Endothelial cell of hepatic sinusoid (primary cell): Measurements from ENCODE around the gene SLIT1.

Experiments
- in situ Hi-C: cut with HindIII; loops from 2 replicates; pipeline ENCODE4 v1.10.0; 2017; ENCODE audit warnings: low sequenced_read_pairs

SLIT1 gene

DNA sequence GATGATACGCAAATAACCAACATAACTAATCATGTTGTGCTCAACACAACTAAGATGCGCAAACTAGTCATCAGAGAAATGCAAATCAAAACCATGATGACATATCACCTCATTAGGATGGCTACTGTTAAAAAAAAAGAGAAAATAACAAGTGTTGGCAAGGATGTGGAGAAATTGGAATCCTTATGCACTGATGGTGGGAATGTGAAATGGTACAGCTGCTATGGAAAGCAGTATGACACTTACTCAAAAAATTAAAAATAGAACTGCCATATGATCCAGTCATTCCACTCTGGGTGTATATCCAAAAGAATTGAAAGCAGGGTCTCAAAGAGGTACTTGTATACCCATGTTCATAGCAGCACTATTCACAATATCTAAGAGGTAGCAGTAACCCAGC lies 42.9 kb downstream of the SLIT1 start:
- in situ Hi-C loops, result loop anchor here (5.0 kb wide), 1 partner anchor 51 kb away; no protein-coding TSS in a partner anchor

DNA sequence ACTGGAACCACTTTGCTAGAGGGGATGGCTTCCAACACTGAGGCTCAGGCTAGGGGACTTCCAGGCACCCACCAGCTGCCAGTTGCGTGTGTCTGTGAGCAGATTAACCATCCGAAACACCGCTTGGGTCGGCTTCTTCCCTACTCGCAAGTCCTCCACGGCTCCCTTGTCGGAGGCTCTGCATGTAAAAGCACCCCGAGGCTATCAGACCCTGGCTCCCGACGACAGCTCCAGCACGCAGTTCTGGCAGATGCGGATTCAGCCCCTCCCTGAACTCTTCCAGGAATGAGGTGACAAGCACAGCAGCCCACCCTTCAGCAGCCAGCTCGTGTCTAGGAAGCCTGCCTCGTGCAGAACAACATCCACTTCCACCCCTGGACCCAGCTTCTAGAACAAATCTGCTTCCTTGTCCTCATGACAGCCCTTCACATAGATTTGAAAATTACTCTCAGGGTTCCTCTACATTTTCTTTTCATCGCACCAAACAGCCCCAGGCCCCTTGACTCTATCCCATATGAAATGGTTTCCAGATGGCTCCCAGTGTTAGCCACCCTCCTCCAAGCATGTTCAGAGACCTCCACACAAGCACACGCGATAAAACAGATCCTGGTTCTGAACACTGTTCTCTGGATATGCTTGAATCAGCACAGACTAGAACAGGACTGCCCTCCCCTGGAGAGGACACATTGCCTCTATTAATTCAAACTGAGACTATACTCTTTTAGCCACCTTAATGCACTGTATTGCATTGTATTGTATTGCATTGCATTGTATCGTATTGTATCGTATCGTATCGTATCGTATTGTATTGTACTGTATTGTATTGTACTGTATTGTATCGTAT lies 44.6 kb downstream of the SLIT1 start:
- in situ Hi-C loops, result loop anchor here (5.0 kb wide), 1 partner anchor 49 kb away; no protein-coding TSS in a partner anchor

DNA sequence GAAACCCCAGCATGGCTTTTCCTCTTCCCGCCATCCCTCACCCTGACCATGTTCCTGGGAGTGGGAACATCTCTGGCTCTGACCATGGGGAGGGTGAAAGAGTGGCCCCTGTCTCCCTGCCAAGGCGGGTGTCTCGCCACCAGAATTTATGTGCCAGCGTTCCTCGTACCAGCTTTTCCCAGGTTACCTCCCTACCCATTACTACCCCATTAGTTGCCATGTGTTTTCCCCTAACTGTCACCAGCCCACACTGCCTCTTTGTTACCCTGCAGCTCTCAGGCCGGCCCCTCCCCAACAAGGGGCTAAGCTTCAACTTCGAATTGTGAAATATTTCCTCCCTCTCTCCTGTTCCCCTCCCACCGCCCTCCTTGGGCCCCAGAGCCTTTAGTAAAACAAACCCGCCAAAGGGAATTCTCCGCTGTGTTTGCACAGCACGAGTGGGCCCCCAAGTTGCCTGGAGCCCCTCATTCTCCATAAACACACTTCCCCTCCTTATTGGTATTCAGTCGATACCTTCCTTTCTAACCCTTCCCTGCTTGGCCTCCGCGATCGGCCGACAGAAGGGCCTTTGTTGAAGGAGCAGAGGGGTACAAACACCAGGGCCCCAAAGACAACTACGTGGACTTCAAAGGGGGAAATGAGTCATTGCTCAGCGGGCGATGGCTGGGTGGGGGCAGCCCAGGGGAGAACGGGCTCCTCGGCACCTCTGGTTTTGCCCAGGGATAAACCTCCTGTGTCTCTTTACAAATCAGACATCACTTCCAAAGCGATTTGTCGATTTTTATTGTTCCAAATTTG lies 45.5 kb downstream of the SLIT1 start:
- in situ Hi-C loops, result loop anchor here (5.0 kb wide), 1 partner anchor 48 kb away; no protein-coding TSS in a partner anchor

DNA sequence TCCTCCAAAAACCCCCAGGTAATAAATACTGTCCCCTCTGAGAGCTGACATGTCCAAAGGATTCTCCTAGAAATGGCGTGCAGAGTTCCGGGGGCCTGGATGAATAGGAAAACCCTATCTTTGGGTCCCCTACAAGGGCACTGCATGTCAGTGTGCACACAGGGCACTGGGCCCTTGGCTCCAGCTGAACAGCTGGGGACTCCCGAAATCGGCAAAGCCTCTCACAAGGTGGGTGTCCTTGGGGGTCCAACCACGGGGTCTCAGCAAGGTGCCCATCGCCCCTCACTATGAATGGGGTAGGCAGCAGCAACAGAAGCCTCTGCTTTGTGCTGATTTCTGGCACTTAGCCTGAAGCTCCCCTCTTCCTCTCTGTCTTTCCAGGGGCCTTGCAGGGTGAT lies 46.1 kb downstream of the SLIT1 start:
- in situ Hi-C loops, result loop anchor here (5.0 kb wide), 1 partner anchor 47 kb away; no protein-coding TSS in a partner anchor

DNA sequence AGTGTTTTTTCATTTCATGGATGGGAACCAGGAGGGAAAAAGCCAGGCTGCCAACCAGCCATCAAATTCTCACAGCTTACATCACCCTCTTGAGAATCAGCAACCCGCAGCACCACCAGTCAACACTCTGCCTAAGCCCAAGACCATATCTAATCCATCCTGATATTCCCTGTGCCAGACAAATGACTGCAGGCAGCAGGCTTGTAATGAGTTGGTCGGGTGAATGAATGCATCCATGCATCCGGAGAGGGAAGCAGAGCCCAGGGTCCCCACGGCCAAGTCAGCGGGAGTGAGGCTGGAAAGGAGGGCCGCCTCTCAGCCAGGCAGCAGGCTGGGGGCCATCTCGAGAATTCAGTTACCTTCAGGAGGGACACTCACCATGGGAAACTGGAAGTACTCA lies 46.9 kb downstream of the SLIT1 start:
- in situ Hi-C loops, result no loop called here

DNA sequence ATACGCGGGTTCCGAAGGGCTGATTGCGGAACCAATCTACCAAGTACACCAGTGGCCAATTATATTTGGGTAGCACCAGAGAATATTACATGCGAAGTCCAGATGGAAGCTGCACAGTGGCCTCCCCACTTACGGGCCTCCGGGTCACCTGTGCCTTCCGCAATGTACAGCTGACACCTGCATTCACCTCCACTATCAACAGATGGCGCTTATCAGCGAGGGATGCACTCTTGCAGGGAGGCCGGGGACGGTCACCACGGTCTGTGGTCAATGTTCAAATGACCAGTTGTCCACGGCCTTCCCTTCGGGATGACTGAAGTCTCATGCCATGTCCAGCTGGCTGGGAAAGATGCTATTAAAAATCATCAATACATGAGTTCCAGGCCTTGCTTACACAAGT lies 47.6 kb downstream of the SLIT1 start:
- in situ Hi-C loops, result no loop called here

DNA sequence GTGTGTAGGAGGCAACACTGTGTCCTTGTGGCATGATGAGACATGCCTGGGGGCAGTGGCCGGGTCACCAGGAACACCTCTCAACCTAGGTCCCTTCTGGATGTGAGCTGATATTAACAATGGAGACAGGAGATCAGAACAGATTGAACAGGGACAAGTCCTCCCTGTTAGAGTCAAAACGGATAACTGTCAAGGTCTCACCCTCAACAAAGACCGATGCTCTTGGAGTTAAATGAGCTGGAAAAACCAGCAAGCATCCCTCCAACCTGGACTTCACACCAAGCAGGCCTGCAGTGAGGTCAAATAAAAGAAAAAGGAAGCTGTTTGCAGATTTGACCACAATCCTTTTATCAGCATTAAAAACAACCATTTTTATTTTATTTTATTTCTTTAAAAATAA lies 49.0 kb downstream of the SLIT1 start:
- in situ Hi-C loops, result no loop called here

DNA sequence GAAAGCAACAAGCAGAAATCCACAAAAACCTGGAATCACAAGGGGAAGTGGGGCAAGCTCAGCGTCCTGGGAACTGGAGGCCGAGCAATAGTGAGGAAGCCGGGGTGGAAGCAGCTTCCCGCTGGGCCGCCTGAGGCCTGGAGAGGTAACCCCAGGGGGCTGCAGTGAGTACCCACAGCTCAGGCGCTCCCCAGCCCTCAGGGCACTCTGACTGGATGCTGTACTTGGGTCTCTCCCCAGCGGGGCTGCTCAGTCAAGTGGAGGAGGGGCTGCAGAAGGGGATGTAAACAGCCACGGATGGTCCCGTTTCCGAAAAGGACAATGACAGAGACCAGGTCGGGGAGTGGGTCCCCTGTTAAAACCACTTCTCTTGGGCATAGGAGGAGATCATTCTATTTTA lies 50.3 kb downstream of the SLIT1 start:
- in situ Hi-C loops, result no loop called here

DNA sequence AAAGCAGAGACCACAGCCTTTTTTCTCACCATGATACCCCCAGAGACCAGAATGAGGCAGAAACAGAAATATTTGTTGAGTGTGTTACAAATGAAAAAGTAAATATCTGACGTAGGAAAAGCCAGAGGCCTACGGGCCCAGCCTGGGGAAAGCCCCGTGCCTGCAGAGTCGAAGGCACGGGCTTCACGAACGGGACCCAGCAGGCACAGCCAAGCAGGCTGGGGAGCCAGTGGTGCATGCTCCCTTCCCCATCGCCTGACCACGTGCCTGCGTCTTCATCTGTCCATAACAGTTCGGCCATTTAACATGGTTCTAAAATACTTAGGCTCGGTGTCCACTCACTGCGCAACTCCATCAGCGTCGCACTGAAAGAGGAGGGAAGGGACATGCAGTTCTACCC lies 50.8 kb downstream of the SLIT1 start:
- in situ Hi-C loops, result no loop called here

DNA sequence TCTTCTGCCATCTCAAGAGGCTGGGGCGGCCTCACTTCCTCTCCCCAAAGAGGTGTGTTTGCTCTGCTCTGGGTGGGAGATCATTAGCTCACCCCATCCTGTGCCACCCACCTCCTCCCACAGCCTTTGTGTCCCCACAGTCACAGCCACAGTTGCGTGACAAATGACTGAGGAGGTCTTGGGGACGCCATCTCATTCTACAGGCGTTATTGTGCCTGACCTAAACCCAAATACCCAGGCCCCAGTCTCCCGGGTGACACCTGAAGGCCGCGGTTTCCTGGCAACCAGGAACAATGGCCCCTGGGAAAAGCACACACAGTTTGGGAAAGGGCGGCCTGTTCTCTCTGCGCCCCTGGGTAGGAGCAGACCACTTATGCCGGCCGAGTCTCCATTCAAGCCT lies 51.6 kb downstream of the SLIT1 start:
- in situ Hi-C loops, result no loop called here

DNA sequence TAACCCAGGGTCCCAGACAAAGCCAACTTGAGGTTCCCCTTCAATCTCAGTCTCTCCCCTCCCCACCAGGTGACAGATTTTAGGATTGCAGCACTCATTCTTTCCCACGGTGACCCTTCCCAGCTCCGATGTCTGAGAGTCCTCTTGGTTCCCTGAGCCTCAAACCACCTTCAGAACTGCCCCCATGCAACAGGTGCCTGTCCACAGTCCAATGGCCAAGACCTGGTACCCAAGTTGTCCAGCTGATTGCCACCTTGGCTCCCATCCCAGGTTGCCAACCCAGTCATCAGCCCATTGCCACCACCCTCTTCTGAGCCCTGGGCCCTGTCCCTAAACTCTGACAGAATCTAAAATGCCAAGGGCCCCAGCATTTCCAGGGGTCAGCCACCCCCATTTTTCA lies 53.5 kb downstream of the SLIT1 start:
- in situ Hi-C loops, result no loop called here

DNA sequence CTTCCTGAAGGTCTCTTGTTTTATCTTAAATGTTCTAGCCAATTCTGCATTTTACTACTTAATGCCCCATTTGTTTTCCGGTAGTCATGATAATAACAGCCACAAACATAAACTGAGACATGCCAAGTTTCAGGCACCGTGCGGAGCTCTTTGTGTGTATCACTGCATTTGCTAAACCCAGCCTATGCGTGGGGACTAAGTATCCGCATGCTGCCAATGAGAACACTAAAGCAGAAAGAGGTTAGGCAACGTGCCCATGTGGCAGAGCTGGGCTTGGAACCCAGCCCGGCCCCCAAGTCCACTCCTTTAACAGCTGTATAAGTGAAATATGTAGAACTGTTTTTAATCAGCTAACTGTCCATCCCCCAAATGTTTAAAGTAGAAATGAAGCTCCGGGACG lies 54.1 kb downstream of the SLIT1 start:
- in situ Hi-C loops, result no loop called here

DNA sequence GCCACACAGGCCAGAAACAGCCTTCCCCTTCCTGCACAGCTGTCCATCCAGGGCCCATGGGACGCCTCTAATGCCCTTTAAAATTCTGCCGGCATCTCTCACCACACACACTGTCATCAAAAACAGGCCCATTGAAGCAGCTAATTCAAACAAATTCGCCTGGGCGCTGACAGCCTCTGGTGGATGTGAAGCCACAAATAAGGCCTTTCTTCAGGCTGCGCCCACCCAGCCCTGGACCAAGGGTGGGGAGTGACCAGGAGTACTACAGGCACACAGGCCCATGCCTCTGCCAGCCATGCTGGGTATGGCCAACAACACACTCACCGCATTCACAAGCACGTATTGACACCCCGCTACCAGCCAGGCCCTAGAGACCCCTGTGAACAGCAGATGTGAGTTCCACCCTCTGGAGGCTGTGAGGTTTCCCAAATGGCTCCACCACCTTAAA lies 54.6 kb downstream of the SLIT1 start:
- in situ Hi-C loops, result no loop called here

DNA sequence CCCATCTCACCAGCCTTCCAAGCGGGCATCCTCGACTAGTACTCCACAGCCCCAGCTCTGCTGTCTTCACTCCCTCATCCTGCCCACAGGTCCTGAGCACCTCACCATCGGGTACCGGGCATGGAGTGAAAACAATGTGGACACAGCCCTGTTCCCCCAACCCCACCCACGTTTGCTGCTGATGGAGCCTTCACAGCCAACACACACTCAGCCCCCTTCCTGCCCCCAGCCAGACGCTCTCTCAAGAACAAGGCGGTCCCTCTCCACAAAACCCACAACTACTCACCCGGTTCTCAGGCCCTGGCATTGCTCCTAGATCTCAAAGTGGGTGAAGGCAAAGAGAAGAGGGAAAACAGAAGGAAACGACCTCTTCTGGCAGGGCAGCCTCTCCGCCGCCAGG lies 56.1 kb downstream of the SLIT1 start:
- in situ Hi-C loops, result no loop called here

DNA sequence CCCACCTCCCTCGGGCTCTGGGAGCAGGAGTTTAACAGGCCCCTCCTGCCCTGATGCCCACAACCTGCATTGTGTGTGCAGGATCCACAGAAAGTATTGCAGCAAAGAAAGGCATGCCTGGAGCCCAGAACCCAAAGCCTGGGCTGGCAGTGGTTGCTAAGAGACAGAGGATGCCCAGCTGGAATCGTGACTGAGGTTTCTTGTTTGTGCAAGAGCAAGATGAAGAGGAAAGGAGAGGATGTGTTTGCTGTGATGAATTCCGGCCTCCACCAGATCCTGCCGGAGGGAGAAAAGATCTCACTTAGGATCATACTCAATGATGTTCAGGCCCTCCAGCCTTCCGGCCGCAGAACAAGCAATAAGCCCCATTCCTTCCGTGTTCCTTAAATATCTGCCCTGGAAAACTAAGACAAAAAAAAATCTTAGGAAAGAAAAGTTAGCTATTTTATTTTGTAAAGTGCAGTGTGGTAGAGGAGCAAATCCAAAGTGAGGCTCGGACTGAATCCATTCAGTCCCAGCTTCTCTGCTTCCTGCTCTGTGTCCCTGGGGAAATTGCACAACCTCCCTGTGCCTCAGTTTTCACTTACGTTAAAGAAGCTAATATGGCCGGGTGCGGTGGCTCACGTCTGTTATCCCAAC lies 57.1 kb downstream of the SLIT1 start:
- in situ Hi-C loops, result no loop called here

DNA sequence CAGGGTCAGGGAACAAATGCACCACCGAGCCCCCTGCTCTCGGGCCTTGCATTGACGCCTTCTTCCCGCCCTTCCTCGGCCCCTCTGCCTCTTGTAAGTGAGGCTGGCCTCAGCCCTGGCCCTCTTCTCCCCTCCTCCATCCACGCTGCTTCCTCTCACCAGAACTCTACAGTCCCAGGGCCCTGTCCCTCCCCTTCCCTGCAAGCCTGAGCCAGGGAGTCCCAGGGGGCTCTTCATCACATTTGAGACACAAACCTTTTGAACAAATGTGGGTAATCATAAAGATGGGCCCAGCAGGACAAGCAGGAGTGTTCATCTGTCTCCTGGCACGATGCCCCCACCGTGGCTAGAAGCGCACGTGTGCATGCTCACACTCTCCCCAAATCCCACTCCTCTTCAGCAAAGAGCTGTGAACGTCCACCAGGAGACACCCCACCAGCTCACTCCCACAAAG lies 57.7 kb downstream of the SLIT1 start:
- in situ Hi-C loops, result no loop called here

DNA sequence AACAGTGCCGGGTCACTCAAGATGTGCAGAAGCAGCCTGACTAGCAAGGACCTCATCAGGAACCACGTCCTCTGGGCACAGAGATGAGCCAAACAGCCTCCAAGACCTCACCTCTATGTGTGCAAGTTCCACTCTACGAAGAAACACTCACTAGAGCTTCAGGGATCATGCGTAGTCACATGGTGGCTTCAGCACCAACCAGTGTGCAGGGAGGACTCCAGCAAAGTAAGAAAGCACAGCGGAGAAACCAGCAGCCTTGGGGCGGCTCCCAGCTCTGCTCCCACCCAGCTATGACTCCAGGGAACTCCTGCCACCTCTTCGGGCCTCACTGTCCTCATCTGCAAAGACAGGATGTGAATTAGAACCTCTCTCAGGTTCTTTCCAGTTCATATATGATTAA lies 58.2 kb downstream of the SLIT1 start:
- in situ Hi-C loops, result no loop called here

DNA sequence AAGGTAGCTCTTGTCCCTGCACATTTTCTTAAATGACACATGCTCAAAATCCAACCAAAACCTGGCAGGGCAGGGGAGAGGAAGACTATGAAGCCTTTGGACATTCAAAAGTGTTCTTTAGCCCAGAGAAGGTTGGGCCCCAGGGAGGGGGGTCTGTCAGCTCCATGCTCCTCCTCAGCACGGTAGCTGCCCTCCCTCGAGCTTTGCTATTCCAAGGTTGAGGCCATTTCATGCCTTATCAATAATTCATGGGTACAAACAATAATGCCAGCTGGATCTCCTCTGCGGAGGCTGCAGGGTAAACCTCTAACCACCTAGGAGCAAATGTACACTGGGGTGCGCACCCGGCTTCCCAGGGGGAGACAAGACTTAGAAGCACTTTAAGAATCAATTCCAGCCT lies 61.5 kb downstream of the SLIT1 start:
- in situ Hi-C loops, result no loop called here

DNA sequence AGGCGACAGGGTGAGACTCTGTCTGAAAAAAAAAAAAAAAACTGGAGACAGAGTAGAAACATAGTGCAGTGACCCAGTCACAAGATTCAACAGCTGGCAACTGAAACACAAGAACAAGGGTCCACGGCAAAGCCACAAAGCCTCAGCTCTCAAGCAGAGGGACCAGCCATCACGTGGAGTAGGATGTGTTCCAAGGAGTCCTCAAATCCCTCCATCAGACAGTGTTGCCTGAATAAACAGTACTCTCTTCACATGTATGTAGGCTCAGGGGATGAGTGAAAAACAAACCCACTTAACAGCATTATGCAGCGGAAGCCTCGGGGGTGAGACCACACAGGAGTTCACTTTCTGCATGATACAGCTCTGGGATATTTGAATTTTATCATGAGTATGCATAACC lies 62.0 kb downstream of the SLIT1 start:
- in situ Hi-C loops, result no loop called here

DNA sequence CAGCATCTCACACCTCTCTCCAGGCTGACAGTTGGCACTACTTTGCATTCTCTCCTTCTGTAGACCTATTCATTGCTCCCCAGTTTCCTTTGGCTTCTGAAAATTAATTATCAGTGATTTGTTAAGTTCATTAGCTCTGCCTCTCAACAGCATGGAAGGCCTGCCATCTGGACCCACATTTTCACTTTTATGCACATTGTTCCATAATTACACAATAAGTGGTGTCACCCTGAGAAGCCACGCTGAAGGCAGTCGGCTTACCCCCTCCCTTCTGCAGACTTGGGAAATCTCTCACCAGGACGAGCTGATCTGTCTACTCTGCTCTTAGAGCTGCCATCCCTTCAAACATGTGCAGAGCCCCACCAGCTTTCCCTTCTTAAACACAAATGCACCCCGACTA lies 64.7 kb downstream of the SLIT1 start:
- in situ Hi-C loops, result no loop called here

DNA sequence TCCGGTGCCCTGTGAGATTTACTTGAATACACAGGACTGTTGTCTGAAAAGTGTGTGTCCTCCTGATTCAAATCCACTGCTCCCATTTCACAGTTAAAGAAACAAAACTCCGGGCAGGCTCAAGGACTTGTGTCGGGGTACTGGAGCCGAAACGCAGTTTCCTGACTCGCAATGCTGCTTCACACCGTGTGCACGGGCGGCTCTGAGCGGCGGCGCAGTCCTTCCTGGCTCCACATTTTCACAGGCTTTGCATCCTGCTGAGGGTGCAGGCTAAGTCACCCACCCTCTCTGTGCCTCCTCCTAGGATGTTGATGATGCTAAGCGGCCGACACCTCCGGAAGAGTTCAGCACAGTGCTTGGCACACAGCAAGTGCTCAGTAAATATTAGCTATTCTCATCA lies 65.4 kb downstream of the SLIT1 start:
- in situ Hi-C loops, result no loop called here
